Retinal pigment epithelial cell (primary cell): Measurements from ENCODE around the gene LYPD3.
A peak's percentile ranks its signal among the peaks of the same experiment; 100 is the strongest.

Source experiments
- DNase-seq: peaks from one replicate; pipeline ENCODE4 v3.0.0-alpha.2; 2010; ENCODE audit warnings: low read depth
- H3K4me3 ChIP-seq: 2 replicates; pipeline ENCODE4 v1.5.1; 2011; ENCODE audit warnings: mild to moderate bottlenecking, low read length, control low read depth, moderate library complexity
- TF ChIP-seq, protein P1 (sequence below): conservative IDR thresholded peaks from 2 replicates; pipeline ENCODE4 v1.5.1; 2011; ENCODE audit warnings: low read depth, low read length, control low read depth, inconsistent platforms

LYPD3 gene

DNA sequence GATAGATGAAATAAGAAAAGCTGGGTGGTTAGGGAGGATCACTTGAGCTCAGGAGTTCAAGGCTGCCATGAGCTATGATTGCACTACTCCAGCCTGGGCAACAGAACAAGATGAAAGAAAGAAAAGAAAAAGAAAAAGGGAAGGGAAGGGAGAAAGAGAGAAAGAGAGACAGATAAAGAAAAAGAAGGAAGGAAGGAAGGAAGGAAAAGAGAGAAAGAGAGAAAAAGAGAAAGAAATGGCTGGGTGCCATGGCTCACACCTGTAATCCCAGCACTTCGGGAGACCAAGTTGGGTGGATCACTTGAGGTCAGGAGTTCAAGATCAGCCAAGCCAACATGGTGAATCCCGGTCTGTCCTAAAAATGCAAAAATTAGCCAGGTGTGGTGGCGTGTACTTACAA, 29.6 kb downstream of the LYPD3 start:
- TF ChIP-seq, protein P1, sequence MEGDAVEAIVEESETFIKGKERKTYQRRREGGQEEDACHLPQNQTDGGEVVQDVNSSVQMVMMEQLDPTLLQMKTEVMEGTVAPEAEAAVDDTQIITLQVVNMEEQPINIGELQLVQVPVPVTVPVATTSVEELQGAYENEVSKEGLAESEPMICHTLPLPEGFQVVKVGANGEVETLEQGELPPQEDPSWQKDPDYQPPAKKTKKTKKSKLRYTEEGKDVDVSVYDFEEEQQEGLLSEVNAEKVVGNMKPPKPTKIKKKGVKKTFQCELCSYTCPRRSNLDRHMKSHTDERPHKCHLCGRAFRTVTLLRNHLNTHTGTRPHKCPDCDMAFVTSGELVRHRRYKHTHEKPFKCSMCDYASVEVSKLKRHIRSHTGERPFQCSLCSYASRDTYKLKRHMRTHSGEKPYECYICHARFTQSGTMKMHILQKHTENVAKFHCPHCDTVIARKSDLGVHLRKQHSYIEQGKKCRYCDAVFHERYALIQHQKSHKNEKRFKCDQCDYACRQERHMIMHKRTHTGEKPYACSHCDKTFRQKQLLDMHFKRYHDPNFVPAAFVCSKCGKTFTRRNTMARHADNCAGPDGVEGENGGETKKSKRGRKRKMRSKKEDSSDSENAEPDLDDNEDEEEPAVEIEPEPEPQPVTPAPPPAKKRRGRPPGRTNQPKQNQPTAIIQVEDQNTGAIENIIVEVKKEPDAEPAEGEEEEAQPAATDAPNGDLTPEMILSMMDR: no peak
- no peak overlapping the region for H3K4me3 ChIP-seq

DNA sequence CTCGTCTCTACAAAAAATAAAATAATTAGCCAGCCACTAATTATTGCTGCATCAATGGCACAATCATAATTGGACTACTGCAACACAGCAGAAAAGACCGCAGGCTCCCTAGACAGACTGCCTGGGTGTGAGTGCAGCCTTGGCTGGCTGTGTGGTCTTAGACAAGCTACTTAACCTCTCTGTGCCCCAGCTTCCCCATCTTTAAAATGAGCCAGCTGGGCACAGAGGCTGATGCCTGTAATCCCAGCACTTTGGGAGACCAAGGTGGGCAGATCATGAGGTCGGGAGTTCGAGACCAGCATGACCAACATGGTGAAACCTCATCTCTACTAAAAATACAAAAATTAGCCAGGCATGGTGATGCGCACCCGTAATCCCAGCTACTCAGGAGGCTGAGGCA, 31.7 kb downstream of the LYPD3 start:
- no peak overlapping the region for H3K4me3 ChIP-seq
- DNase-seq: no peak
- TF ChIP-seq, protein P1: no peak

More for the DNA sequence above, 29.6 kb downstream of the LYPD3 start:
- DNase-seq: no peak

DNA sequence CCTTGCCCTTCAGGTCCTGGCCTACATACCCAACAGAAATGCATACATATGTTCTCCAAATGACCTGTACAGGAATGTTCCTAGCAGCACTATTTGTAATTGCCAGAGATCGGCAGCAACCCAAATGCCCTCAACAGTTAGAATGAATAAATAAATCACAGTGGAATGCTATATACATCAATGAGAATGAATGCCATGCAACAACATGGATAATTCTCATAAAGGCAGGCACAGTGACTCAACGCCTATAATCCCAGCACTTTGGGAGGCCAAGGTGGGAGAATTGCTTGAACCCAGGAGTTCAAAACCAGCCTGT, 32.1 kb downstream of the LYPD3 start:
- TF ChIP-seq, protein P1: no peak
- DNase-seq: no peak
- no peak overlapping the region for H3K4me3 ChIP-seq

DNA sequence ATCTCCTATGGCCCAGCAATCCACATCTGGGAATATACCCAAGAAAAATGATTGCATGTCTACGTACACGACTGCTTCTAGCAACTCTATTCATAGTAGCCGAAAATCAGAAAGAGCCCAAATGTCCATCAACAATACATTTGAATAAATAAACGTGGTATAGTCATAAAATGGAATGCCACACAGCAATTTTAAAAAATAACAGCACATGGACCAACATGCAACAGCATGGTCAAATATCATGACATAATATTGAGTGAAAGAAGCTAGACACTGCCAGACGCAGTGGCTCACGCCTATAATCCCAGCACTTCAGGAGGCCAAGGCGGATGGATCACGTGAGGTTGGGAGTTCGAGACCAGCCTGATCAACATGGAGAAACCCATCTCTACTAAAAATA, 34.4 kb downstream of the LYPD3 start:
- H3K4me3 ChIP-seq: no peak overlapping the region
- no peak for DNase-seq
- TF ChIP-seq, protein P1: no peak

DNA sequence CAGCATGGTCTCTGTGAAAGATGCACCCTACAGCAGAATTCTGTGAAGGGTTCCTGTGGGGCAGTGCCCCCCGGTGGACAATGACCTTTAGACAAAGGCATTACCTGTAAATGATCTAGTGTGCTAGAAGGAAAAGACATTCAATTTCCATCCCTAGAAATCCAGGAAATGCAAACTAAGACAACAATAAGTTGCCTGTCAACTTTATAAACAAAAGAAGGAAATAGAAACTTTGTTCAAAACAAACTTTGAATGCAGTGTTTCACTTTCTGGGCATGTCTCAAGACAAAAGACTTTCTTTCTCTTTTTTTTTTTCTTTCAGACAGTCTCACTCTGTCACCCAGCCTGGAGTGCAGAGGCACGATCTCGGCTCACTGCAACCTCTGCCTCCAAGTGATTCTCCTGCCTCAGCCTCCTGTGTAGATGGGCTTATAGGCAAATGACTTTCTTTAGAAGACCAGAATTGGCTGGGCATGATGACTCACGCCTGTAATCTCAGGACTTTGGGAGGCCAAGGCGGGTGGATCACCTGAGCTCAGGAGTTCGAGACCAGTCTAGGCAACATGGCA, 35.2 kb downstream of the LYPD3 start:
- TF ChIP-seq, protein P1: peak; percentile 23
- H3K4me3 ChIP-seq: no peak overlapping the region
- no peak for DNase-seq

DNA sequence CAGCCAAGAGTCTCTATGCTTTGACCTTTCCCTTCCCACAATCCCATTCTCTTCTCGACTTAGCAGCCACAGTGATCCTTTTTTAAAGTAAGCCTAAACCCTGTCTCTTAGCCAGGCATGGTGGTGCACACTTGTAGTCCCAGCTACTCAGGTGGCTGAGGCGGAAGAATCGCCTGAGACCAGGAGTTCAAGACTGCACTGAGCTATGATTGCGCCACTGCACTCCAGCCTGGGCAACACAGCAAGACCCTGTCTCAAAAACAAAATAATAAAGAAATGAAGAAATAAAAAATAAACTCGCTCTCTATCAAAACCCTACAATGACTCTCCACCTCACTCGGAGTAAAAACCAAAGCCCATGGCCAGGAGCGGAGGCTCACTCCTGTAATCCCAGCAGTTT, 36.0 kb downstream of the LYPD3 start:
- H3K4me3 ChIP-seq: no peak overlapping the region
- DNase-seq: no peak
- TF ChIP-seq, protein P1: no peak

DNA sequence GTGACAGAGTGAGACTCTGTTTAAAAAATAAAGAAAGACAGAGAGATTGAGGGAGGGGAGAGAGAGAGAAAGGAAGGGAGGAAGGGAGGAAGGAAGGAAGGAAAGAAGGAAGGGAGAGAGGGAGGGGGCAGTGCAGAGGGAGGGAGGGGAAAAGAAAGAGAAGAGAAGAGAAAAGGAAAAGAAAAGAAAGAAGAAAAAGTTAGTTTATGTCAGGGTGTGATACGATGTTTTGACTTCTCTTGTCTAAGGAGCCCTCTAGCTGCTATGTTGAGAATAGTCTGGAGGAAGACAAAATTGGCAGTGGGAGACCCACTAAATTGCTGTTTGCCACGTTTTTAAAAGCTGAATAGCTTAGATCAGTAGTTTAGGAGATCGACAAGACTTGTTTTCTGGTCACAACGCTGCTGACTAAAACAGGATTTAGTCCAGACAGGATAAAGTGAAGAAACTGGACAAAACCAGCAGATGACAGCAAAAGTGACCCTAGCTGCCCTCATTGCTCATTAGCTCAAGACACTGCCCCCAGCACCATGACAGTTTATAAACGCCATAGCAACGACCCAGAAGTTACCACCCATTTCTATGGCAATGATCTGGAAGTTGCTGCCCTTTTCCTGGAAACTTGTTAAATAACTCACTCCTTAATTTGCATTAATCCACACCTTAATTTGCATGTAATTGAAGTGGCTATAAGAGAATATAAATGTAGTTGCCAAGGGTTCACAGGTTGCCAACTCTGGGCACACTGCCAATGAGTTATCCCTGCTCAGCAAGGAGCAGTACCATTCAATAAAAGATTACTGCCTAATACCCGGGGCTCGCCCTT, 39.6 kb downstream of the LYPD3 start:
- DNase-seq: peak; percentile 68
- no peak overlapping the region for H3K4me3 ChIP-seq
- TF ChIP-seq, protein P1: peak; percentile 73
